Panc1 (cell line): ENCODE results near the gene CALHM4.

Experiments
- CTCF ChIP-seq: fragments of 450-650 bp; IDR thresholded peaks from 2 replicates; pipeline ENCODE4 v1.5.1; 2017; ENCODE audit warnings: mild to moderate bottlenecking
- SIN3A ChIP-seq: IDR thresholded peaks from 2 replicates; pipeline ENCODE4 v1.6.1; 2012; ENCODE audit warnings: low read depth, mild to moderate bottlenecking, low read length, moderate library complexity, borderline replicate concordance; ENCODE audit not compliant: insufficient read depth

DNA sequence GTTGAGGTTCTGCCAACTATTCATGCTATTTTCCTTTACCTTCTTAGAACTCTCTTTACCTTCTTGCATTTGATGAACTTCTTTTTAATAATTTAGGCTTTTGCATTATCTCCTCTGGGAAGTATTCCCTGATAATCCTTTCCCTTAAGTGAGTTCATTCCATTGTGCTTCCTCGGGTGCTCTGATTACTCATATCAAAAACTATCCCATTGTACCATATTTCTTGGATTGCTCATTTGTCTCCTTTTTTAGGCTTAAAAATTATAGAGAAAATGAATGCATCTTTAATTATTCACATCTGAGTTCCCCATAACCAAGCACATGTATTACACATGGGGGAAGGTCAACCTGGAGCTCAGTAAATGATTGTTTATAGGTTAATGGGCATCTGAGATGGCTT is 2.5 kb downstream of the CALHM4 start:
- TF ChIP-seq CTCF (no peak), SIN3A (no peak)
